NCI-H146 treated with DMSO at 0.1 percent for 48 hours (cell line): Measurements from ENCODE around the gene SLC25A13.
"Not testable (repeated sequence)": the region's sequence is repeated elsewhere in the genome, so short reads cannot be mapped to it uniquely, and the experiment has no call there.

Experiments
- DNase-seq: peaks from one replicate; lab custom pipeline; 2025; ENCODE audit not compliant: unreplicated experiment; lab: John Stamatoyannopoulos, UW

SLC25A13 gene

GRCh38 chr7:96326752-96327151, 4.9 kb upstream of the SLC25A13 start:
- not testable (repeated sequence) for DNase-seq

DNA sequence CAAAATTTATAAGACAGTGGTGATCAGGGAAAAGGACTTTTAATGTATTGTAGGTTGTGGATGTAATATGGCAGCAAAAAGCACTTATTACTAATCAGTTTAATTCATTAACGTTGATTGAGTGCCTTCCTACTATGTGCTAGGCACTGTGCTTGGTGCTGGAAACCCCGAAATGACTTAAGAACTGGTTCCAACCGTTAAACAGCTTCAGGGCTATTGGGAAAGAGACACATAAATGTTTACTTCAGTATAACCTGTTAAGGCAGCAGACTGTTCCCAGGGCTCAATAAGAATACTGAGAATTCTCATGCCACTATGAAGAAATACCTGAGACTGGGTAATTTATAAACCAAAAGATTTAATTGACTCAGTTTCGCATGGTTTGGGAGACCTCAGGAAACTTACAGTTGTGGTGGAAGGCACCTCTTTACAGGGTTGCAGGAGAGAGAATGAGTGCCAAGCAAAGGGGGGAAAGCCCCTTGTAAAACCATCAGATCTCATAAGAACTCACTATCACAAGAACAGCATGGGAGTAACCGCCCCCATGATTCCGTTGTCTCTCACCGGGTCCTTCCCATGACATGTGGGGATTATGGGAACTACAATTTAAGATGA, 1.1 kb upstream of the SLC25A13 start:
- DNase-seq, result no peak

- DNase-seq, result no peak
These were observed 436 bp upstream of the SLC25A13 start for GRCh38 chr7:96322373-96322695.

DNA sequence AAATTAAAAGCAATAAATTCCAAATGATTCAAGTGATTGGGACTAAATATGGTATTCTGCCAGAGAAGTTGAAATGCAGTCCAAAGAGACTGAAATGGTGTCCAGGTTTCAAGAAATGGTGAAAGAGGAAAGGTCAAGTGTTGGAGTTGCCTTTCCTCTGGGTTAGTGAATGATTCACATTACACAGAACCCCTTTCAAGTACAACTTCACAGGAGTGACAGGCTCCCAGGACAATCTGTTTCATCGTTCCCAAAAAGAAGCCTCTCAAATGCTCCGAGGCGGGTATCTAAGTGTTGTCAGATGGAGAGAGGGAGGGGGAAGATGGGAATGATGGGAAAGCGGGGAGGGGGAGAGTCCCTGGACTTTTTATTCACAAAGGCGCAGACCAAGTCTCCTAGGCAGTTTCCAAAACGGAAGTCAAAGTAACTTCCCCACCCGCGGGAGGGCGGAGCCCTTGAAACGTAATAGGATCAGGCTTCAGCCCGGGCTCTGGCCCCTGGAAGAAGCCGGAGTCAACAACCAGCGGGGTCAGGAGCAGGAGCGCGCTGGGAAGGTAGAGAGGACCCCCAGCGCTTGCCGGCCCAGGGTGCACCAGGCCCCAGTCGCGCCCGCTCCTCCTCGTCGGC, 754 bp downstream of the SLC25A13 start:
- DNase-seq, result peak; percentile 83

DNA sequence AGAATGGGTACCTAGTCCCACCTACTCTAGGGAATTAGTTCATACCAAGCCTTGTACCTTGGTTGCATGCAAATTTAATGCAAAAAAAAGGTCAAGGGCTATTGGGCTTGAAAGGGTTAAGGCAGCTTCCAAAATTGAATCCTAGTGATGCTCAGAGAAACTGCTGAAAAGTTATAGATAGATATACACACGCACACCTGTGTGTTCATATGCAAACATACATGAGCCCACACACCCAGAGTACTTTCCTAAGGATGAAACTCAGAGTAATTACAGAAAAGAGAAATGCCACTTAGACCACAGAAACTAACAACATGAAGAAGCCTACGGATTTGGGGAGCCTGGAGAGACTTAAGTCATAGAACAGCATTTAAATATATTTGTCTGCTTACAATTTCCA, 1.5 kb downstream of the SLC25A13 start:
- DNase-seq, result no peak

- no peak for DNase-seq
These were observed 2.5 kb downstream of the SLC25A13 start for GRCh38 chr7:96319439-96319838.

DNA sequence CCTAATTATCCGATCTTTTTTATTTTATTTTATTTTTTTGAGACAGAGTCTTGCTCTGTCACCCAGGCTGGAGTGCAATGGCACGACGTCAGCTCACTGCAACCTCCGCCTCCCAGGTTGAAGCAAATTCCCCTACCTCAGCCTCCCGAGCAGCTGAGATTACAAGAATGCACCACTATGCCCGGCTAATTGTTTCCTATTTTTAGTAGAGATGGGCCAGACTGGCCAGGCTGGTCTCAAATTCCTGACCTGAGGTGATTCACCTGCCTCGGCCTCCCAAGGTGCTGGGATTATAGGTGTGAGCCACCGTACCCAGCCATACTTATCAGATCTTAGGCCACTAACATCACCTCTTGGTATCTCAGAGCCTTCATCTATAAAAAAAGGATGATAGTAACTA, 4.9 kb downstream of the SLC25A13 start:
- DNase-seq, result no peak

GRCh38 chr7:96315125-96315512, 6.8 kb downstream of the SLC25A13 start:
- no peak for DNase-seq

GRCh38 chr7:96314402-96315124, 7.3 kb downstream of the SLC25A13 start:
- no peak for DNase-seq

- DNase-seq, result no peak
These were observed 8.0 kb downstream of the SLC25A13 start for GRCh38 chr7:96313940-96314339.

- DNase-seq, result no peak
These were observed 9.4 kb downstream of the SLC25A13 start for GRCh38 chr7:96312502-96312901.

GRCh38 chr7:96311967-96312366, 9.9 kb downstream of the SLC25A13 start:
- DNase-seq, result no peak

DNA sequence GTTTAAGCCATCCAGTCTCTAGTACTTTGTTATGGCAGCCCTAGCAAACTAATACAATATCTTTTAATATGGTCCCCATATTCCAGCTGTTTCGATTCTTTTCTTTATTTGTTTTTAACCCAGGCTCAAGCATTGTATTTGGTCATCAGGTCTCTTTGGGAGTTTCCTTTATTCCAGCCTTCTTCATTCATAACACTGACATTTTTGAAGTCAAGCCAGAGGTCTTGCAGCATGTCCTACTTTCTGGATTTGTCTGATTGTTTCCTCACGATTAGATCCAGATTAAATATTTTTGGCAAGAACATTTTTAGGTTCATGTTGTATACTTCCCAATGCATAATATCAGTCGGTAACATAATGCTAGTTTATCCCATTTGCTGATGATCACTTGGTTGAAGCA, 11.8 kb downstream of the SLC25A13 start:
- no peak for DNase-seq

- no peak for DNase-seq
These were observed 13.0 kb downstream of the SLC25A13 start for GRCh38 chr7:96308950-96309263.

DNA sequence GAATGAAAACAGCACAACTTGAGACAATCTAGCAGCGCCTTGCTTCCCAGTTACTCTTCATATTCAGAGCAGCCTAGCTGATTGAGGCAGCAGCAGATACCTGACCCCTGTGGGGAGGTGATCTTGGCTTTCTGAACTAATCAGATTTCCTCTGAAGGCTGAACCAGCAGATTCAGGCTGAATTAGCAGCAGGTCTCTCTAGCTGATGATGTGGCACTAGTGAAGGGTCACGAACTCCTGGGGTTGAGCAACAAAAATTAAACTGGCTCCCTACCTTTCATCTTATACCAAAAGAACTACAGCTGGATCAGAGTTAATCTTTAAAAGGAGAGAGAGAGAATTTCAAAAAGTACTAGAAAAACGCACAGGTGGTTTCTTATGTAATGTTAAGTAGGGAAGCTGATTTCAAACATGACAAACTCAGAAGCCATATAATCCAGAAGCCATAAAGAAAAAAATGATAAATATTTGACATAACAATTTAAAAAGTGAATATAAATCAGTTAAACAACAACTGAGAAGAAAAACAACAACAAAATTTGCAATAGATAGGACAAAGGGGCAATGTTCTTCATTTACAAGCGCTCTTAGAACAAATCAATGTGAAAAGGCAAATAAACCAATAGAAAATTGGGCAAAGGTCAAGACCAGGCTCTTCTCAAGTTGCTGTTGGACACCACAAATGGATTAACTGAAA, 13.5 kb downstream of the SLC25A13 start:
- DNase-seq, result no peak

DNA sequence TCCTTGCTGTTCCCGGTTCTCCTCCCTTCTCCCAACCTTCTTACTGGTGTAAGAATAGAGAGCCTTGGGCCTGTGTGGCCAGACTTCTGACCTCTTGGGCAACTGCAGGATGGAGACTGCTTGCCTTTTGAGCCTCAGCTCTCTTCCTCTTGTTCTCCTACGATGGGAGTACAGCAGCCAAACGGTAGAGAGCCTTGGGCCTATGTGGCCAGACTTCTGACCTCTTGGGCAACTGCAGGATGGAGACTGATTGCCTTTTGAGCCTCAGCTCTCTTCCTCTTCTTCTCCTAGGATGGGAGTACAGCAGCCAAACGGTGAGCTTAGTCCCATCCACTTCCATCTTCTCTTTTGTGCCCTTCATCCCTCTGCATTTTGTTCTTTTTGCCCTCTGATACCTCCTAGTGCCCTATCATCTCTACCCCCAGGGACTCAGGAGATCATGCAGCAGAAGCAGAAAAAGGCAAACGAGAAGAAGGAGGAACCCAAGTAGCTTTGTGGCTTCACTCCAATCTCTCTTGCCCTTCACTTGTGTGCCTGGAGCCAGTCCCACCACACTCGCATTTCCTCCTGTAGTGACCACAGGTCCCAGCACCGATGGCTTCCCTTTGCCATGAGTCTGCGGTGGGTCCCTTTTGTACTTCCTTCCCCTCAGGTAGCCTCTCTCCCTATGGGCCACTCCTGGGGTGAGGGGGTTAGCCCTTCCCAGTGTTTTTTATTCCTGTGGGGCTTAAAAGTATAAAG, 15.3 kb downstream of the SLC25A13 start:
- no peak for DNase-seq

DNA sequence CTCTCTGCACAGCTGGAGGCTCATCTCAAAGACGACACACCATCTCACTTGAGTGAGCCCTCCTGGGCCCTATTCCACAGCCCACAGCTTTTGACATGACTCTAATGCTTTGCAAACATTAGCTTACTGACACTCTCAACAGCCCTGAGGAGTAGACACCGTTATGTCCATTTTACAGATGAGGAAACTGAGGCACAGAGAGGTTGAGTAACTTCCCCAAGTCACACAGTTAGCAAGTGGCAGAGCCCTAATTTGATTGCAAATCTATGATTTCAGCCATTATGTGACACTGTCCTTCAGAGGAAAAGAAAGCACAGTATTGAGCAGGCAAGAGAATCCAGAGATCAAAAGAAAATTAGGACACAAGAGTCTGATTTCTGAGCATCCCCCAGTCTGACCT, 16.0 kb downstream of the SLC25A13 start:
- no peak for DNase-seq

- DNase-seq, result no peak
These were observed 17.3 kb downstream of the SLC25A13 start for GRCh38 chr7:96304573-96304972.

DNA sequence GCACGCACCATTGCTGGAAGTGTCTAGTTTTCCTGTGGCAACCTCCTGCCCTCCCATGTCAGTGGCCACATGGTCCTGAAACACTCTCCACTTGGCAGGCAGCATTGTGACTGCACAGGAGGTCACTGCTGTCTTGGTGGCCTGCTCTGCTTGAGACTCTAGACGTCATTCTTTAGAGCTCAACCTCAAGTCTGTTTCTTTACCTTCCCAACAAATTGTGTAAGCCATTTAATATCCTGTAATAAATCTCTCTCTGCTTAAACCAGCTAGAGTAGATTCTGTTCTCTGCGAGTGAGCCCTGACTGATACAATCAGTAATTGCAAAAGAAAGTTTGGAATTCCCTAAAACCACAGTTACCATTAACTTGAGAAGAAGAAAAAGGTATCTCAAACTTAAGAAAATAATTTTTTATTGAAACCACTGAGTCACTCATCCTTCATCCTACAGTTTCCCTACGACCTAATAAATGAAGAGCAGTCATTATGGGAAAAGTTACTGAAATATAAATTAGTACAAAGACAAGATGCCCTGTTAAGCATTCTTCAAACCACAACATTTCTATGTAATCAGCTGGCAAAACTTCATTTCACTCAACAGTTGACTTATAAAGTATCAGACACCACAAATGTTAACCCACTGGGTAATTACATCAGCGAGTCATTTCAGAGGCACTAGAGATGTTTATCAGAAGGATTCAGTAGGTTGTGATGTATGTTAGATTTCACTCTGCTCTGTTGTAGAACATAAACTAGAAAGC, 18.0 kb downstream of the SLC25A13 start:
- no peak for DNase-seq

- DNase-seq, result peak; percentile 90
These were observed 18.7 kb downstream of the SLC25A13 start for GRCh38 chr7:96303105-96303685.
